HG03045 (cell line): ENCODE measurements around the gene FCN1.

ENCODE experiments used
- ATAC-seq: cut with Tn5 transposase; IDR thresholded peaks from one replicate; pipeline ENCODE4 v1.9.1; 2021; ENCODE audit warnings: mild to moderate bottlenecking, moderate library complexity; ENCODE audit not compliant: unreplicated experiment

The FCN1 gene

GRCh38 chr9:134951994-134952393 lies 34.3 kb upstream of the FCN1 start:
- no peak for ATAC-seq

DNA sequence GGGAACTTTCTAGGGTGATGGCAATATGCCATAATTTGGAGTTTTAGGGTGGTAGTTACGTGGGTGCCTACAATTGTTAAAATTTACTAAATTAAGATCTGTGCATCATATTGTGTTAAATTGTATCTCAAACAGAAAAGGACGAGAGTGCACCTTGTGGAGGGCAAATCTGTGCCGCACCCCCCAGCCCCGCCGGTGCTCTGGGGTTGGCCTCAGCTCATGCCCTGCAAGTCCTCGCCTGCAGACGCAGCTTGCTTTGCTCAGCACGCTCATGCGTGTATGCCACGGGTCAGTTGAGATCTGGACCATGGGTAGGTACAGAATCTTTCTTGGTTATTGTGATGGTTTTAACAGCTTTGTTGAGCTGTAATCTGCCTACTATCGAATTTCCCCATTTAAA lies 33.7 kb upstream of the FCN1 start:
- ATAC-seq: no peak

DNA sequence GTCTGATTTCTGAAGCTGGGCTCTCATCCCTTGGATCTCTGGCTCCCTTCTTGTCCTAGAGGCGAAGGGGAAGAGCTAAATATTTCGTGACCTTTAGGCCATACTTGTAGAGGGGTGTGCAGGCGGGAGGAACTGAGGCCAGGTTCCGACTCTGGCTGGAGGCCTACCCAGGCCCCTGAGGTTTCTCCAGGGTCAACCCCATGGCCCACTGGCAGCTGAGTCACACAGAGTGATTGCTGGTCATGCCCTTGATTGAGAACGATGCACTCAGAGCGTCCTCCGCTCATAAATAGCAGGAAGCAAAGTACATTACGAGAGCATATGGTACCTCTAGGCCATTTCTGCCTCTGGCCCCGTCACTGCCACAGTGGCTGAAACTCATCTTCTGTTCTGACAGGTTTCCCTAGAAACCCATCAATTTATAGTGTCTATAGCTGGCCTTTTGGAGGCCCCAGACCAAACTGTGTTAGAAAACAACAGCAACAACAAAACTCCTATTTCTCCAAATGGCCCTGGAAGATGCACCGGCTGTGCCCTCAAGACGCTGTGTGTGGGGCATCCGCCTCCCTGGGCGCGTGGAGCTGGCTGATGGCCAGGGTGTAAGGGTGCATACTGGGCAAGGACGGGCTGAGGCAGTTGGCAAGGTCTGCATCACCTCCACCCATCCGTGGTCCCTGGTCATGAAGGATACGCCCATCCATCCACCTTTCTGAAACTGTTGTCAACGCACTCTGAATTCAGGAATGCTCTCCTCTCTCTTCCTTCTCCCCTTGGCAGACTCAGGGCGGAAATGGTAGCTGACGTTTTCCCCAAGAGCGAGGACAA lies 32.9 kb upstream of the FCN1 start:
- ATAC-seq: no peak

- ATAC-seq: no peak
Observed at GRCh38 chr9:134949681-134950385, 32.1 kb upstream of the FCN1 start.

GRCh38 chr9:134948149-134948548 lies 30.4 kb upstream of the FCN1 start:
- no peak for ATAC-seq

- ATAC-seq: no peak
Observed at GRCh38 chr9:134947265-134947955, 29.7 kb upstream of the FCN1 start.

- ATAC-seq: no peak
Observed at GRCh38 chr9:134946663-134947062, 29.0 kb upstream of the FCN1 start.

DNA sequence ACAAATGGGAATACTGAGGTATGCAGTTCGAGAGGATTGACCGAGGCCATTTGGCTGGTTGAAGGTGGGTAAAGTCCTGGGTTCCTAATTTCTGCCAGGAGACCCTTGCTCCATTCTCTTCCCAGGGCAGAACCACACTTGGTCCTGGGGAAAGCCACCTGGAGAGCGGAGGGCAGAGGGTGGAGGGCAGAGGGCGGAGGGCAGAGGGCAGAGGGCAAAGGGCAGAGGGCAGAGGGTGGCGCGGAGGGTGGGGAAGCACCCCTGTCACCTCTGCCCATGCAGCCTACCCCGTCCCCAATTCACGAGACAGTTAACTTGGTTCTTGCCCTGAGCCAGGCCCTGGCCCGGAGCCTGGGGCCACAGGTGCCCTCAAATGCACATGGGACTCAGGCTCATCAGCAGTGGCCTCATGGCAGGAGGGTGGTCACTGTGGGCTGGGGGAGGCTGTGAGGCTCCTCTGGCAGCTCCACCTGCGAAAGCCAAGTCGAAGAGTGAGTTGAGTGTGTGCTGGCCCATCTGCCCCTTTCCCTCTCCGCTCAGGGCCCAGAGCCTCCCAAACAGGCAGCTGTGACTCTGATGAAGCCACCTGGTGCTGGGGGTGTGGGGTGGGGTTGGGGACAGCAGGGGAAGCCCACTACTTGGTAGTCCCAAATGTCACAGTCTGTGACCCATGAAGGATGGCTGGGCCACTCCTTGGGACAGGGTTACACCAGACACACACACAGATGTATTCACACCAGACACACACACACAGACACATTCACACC lies 28.0 kb upstream of the FCN1 start:
- no peak for ATAC-seq

- no peak for ATAC-seq
Observed at GRCh38 chr9:134944916-134945315, 27.2 kb upstream of the FCN1 start.

DNA sequence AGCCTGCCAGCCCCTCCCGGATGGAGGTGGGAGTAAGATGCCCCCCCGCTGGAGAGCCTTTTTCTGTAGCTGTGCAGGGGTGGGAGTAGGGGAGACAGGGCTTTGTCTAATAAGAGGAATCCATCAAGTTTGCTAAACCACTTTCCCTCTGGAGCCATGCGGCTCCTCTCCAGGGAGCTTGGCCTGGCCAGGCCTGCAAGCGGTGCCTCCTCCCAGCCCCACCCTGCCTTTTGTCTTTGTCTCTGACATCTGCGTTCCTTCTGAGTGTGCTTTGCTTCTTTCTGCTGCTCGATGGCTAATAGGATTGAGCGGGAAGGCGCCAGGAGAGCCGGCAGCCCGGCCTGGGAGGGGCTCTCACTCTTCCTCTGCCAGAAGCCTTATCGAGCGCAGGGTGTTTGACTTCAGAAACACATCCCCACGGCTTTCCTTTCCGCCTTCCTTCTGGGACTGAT lies 26.7 kb upstream of the FCN1 start:
- no peak for ATAC-seq

GRCh38 chr9:134943836-134944235 lies 26.1 kb upstream of the FCN1 start:
- ATAC-seq: no peak

DNA sequence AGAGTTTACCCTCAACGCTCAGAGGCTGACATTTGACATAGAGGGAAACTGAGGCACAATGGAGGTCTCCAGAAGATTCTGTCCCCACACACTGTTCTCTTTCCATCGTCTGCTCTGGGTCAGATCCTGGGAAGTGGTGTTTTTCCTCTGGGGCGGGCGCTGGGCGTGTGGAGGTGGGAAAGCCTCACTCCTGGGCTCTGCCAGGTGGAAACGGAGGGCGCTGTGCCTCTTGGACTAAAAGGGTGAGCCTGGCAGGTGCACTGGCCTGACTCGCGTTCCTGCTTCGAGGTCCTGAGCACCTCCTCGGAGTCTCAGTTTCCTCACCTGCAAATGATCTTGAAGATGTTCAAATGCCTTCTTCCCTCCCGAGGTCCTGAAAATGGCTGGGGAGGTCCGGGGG lies 25.7 kb upstream of the FCN1 start:
- no peak for ATAC-seq

- ATAC-seq: no peak
Observed at GRCh38 chr9:134942788-134943184, 25.1 kb upstream of the FCN1 start.

DNA sequence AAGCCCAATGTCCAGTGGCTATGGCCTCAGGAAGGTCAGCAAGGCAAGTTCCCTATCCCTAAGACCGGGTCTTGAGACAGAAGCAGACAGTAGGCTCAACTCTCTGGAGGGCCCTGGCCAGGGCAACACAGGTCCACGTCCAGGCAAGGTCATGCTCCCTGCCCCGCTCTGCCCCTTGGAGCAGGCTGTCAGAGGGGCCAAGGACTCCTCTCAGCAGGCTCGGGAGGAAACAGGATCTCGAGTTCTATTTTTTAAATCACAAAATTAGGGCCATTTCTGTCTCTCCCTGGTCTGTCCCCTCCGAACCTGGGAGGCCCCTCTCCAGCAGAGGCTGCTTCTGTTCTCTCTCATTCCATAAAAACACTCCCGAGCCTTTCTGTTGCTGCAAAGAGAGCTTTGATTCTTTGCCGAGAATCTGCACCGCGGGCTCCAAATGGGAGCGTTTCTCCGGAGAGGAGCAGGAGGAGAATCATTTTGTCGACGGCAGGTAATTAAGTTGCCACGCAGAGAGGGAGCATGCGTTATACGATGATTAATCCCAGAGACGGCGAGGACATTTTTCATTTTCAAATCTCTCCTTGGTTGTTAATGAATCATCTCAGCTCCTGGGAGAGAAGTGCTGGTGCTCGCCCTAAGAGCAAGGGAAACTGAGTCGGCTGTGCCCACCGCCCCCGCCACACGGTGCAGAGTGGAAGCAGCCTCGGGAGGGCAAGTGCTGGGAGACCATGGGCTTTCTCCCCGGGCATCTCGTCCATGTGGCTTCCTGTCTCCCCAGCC lies 24.5 kb upstream of the FCN1 start:
- ATAC-seq: no peak

DNA sequence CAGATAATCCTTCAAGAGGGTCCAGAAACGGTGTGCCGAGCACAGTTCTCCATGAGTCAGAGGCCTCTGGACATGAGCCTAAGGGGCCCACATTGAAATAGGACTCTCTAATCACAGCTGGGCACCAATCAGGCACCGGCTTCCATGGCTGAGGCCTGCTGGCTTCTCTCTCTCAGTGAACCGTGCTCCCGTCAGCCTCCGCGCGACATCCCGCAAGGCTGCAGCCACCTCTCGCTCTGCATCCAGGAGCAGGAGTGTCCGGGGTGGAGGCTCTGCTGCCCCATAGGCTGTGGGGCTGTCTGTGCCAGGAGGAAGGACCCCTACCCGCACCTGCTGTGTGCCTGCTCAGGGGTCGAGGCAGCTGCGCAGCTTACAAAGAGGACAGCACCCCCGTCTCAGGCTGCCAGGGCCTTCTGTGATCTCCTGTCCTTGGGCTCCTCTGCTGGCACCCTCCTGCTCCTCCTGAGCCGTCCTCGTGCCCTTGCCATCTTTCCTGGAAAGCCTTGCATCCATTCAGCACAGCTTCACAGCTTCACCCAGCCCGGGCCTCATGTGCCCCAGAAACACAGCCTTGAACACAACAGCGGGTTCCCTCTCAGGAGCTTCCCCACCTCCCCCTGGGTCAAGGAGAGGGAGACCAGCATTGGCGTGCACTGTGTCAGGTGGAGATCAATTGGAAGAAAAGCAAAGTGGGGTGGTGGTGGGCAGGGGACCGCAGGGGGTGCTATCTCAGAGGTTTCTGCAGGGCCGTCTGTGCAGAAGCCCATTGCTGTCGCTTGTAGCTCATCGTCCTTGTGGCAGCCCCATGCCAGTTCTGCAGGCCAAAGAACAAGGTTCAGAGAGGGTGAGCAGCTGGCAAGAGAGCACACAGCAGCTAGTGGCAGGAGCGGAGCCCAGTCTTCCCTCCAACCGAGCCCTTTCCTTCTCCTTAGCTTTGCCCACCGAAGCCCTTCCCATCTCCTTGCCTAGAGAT lies 22.8 kb upstream of the FCN1 start:
- no peak for ATAC-seq

DNA sequence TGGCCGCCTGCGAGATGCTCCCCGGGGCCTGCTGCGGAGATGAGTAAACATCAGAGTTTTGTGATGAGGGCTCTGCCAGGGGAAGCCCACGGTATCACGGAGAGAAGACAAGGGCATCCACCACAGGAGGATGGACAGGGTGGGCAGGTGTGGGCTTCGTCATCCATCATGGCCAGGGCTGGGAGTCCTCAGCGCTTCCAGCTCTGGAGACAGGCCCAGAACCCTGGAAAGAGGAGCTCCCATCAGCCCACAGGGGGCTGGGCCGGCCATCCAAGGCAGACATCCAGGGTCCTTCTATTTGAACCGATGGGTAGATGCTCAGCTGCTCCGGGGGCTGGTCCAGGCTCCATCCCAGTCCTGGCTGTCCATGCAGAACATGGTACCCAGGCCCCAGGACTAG lies 22.1 kb upstream of the FCN1 start:
- no peak for ATAC-seq

DNA sequence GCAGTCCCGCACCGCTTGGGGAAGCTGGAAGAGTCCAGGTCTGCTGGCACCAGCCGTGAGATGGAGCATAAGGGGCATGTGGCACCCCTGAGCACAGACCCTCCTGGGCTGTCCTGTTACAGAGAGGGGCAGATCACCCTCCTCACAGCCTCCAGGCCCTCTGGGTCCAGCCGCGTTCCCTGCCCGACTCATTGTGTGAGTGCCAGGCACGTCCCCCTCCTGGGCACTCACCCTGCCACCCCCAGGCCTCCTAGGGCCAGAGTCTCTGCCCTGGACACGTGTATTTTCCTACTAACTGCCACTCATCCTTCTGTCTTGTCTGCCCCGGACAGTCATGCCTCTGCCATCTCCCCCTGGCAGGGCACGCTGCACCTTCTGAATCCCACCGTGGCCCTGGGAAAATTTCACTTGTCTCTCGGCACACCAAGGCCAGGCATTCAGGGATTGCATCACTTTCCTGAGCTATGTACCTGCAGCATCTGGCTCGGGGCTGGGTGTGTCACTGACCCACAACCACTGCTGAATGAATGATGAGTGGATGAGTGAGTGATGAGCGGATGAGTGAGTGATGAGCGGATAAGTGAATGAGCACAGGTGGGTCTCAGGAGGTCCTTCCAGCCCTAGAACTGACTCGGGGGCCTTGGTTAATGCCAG lies 21.5 kb upstream of the FCN1 start:
- no peak for ATAC-seq

DNA sequence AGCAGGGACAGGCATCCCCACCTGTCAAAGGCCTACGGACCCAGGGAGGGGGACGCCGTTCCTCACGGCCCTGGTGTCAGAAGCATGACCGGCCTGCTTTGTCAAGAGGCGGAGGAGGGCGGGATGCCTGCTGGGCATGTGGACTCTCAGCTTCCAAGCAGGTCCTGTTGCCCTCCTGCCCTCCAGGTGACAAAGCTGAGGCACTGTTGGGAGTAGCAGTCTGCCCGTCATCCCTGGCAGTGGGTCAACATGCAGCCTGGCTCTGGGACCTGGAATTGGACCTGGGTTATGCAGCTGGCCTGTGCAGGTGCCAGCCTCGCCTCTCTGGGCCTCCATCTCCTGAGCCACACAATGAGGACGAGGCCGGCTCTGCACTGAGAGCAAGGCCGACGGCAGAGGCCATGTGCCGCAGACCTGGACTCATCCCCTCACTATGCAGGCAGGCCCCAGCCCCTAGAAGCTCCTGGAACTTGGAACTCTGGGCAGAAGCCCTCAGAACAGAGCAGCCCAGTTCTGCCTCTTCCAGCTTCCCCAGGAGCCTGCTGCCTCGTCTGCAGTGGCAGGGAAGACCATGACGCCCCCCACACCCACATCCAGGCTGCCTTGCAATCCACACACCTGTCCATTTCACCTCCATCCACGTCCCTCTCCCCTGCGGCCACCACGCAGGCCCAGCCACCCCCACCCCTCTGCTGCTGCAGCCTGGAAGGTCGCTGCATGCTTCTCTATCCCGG lies 20.8 kb upstream of the FCN1 start:
- no peak for ATAC-seq
